ENCODE measurements around the gene SUMO2.

Gene SUMO2

GRCh38 chr17:75124819-75125162 lies 58.0 kb downstream of the SUMO2 start:
- DNase-seq (ENCODE audit: low read depth in 2 of 3, low spot score in 2 of 3) = no peak

GRCh38 chr17:75124041-75124818 lies 58.5 kb downstream of the SUMO2 start:
- peak in 1 of 3 experiments; percentile 13 for DNase-seq (ENCODE audit: low read depth in 2 of 3, low spot score in 2 of 3)

GRCh38 chr17:75118307-75118706 lies 64.5 kb downstream of the SUMO2 start:
- DNase-seq (ENCODE audit: low read depth in 2 of 3, low spot score in 2 of 3) = no peak

- no peak for DNase-seq (ENCODE audit: low read depth in 2 of 3, low spot score in 2 of 3)
These were observed 66.0 kb downstream of the SUMO2 start for GRCh38 chr17:75116737-75117136.
